Fibroblast of lung (primary cell): Measurements from ENCODE around the gene ATG4B. TPM values are rescaled to one million over a fixed set of nuclear protein-coding genes. Genes with fewer than 3 reads are reported as not detected.

ENCODE experiments used
- DNase-seq, 2 donors: peaks; one replicate each; pipeline versions ENCODE4 v3.0.0 to v3.0.0-alpha.2; 2010; ENCODE audit warnings: low read depth in 2 of 2
- H2AFZ ChIP-seq: 2 replicates; pipeline ENCODE4 v1.5.1; 2012; ENCODE audit warnings: low read length, control low read depth, inconsistent platforms
- H3K27ac ChIP-seq: 2 replicates; pipeline ENCODE4 v1.5.1; 2011; ENCODE audit warnings: low read length, control low read depth; ENCODE audit not compliant: insufficient read depth
- H3K27me3 ChIP-seq: 2 replicates; pipeline ENCODE4 v1.5.1; 2011; ENCODE audit warnings: mild to moderate bottlenecking, low read length; ENCODE audit not compliant: control insufficient read depth, insufficient read depth
- H3K36me3 ChIP-seq: 2 replicates; pipeline ENCODE4 v1.5.1; 2011; ENCODE audit warnings: low read length; ENCODE audit not compliant: control insufficient read depth, insufficient read depth
- H3K4me1 ChIP-seq: 2 replicates; pipeline ENCODE4 v1.5.1; 2011; ENCODE audit warnings: low read length; ENCODE audit not compliant: control insufficient read depth, insufficient read depth; ENCODE audit errors: extremely low read depth
- H3K4me2 ChIP-seq: 2 replicates; pipeline ENCODE4 v1.5.1; 2011; ENCODE audit warnings: low read length, control low read depth; ENCODE audit not compliant: insufficient read depth; ENCODE audit errors: extremely low read depth
- H3K4me3 ChIP-seq, 4 experiments: fragments of 200-600 bp in 1 of 4; sonication (generic) in 1 of 4; replicated peaks in 1 of 4; 2 replicates each; pipeline ENCODE4 v1.5.1; 2011 to 2016; ENCODE audit warnings: low read length in 4 of 4, low read depth in 3 of 4, mild to moderate bottlenecking in 3 of 4, control low read depth in 2 of 4, inconsistent platforms in 1 of 4, mixed read lengths in 1 of 4; ENCODE audit not compliant: insufficient read depth in 1 of 4; ENCODE audit errors: control extremely low read depth in 1 of 4
- H3K79me2 ChIP-seq: 2 replicates; pipeline ENCODE4 v1.5.1; 2012; ENCODE audit warnings: mild to moderate bottlenecking, low read length, inconsistent platforms; ENCODE audit not compliant: control insufficient read depth, insufficient read depth
- H3K9ac ChIP-seq: 2 replicates; pipeline ENCODE4 v1.5.1; 2011; ENCODE audit warnings: mild to moderate bottlenecking, low read length, control low read depth; ENCODE audit not compliant: insufficient read depth
- H3K9me3 ChIP-seq: 2 replicates; pipeline ENCODE4 v1.5.1; 2012; ENCODE audit warnings: low read depth, low read length; ENCODE audit not compliant: control insufficient read depth, insufficient read depth
- H4K20me1 ChIP-seq: 2 replicates; pipeline ENCODE4 v1.5.1; 2011; ENCODE audit warnings: low read length; ENCODE audit not compliant: control insufficient read depth, insufficient read depth; ENCODE audit errors: extremely low read depth
- CTCF ChIP-seq, 2 donors: IDR thresholded peaks in 1 of 2; conservative IDR thresholded peaks in 1 of 2; 1 replicate in 1 of 2; 2 replicates in 1 of 2; pipeline ENCODE4 v1.5.1; 2011 to 2012; ENCODE audit warnings: low read length in 2 of 2, control low read depth in 1 of 2, inconsistent platforms in 1 of 2, low read depth in 1 of 2, mild to moderate bottlenecking in 1 of 2
- EZH2 ChIP-seq: IDR thresholded peaks from 2 replicates; pipeline ENCODE4 v1.5.1; 2012; ENCODE audit warnings: low read length, control low read depth, mild to moderate bottlenecking; ENCODE audit errors: missing control alignments
- polyA plus RNA-seq, 2 donors: library from polyadenylated mRNA; depleted of rRNA in 1 of 2; stranded (reverse) in 1 of 2; unstranded in 1 of 2; fragments of >200 nt; gene quantifications; 2 replicates each; pipeline ENCODE4 v1.2.1, GENCODE V29; 2011 to 2012; ENCODE audit warnings: missing spikeins in 1 of 2
- total RNA-seq: library from RNA; depleted of rRNA; stranded (reverse); fragments of >200 nt; gene quantifications from 2 replicates; pipeline ENCODE4 v1.2.1, GENCODE V29; 2014

The ATG4B gene
- total and polyA plus RNA-seq, 2 donors (not counting 1 experiment from before 2014, with no cell fraction given) = 45.1 to 76.2 TPM

- no peak overlapping the region for H3K4me3 ChIP-seq
- no peaks in the 10 kb centered on the region for H3K9me3 ChIP-seq
- H2AFZ ChIP-seq = no peak overlapping the region
- H3K27me3 ChIP-seq = no peaks in the 10 kb centered on the region
- H3K79me2 ChIP-seq = peaks cover 10% of the 10 kb centered on the region
- H3K27ac ChIP-seq = no peak overlapping the region
- H3K4me1 ChIP-seq = peaks cover 5% of the 10 kb centered on the region
- H3K9ac ChIP-seq = no peak overlapping the region
- peaks cover 4% of the 10 kb centered on the region for H4K20me1 ChIP-seq
- DNase-seq = no peak
- no peak for TF ChIP-seq EZH2
- no peak for TF ChIP-seq CTCF (conservative IDR thresholded peaks at IDR 0.05 in 1 of 2, IDR thresholded peaks at IDR 0.05 in 1 of 2; ENCODE audit: low read depth in 1 of 2, low read length in 2 of 2)
- H3K4me2 ChIP-seq = no peak overlapping the region
- peaks cover 1% of the 10 kb centered on the region for H3K36me3 ChIP-seq
Observed at GRCh38 chr2:241608881-241609280, 28.6 kb upstream of the ATG4B start.

GRCh38 chr2:241609859-241610793 is 27.4 kb upstream of the ATG4B start:
- peaks cover 5% of the 10 kb centered on the region for H3K4me1 ChIP-seq
- peaks cover 13% of the 10 kb centered on the region for H3K79me2 ChIP-seq
- H3K4me2 ChIP-seq = peak overlapping the region; percentile 44
- H3K36me3 ChIP-seq = peaks cover 1% of the 10 kb centered on the region
- peak overlapping the region; percentile 62 for H3K9ac ChIP-seq
- peak; percentile 65 to 85 for DNase-seq
- peaks cover 4% of the 10 kb centered on the region for H4K20me1 ChIP-seq
- H2AFZ ChIP-seq = no peak overlapping the region
- TF ChIP-seq EZH2 = no peak
- peak; percentile 28 to 36 for TF ChIP-seq CTCF (conservative IDR thresholded peaks at IDR 0.05 in 1 of 2, IDR thresholded peaks at IDR 0.05 in 1 of 2; ENCODE audit: low read depth in 1 of 2, low read length in 2 of 2)
- H3K27me3 ChIP-seq = no peaks in the 10 kb centered on the region
- peak overlapping the region; percentile 71 for H3K27ac ChIP-seq
- H3K9me3 ChIP-seq = no peaks in the 10 kb centered on the region
- peak overlapping the region; percentile 23 to 57 (median 40) for H3K4me3 ChIP-seq

- no peak for DNase-seq
- Histone ChIP-seq H3K27me3 (no peaks in the 10 kb centered on the region), H4K20me1 (peaks cover 4% of the 10 kb centered on the region), H3K36me3 (peaks cover 1% of the 10 kb centered on the region), H3K4me2 (no peak overlapping the region), H3K4me3 (no peak overlapping the region), H3K27ac (no peak overlapping the region), H3K9me3 (no peaks in the 10 kb centered on the region), H3K79me2 (peaks cover 15% of the 10 kb centered on the region), H3K4me1 (peaks cover 5% of the 10 kb centered on the region), H2AFZ (no peak overlapping the region), H3K9ac (no peak overlapping the region)
- no peak for TF ChIP-seq EZH2
- TF ChIP-seq CTCF (conservative IDR thresholded peaks at IDR 0.05 in 1 of 2, IDR thresholded peaks at IDR 0.05 in 1 of 2; ENCODE audit: low read depth in 1 of 2, low read length in 2 of 2) = no peak
Observed at GRCh38 chr2:241611062-241611461, 26.4 kb upstream of the ATG4B start.
